OCI-LY1 (cell line): Measurements from ENCODE around the gene RREB1.

ENCODE experiments used
- H2AFZ ChIP-seq: fragments of 200-600 bp; sonication (generic), shearing (Covaris generic); 2 replicates; pipeline ENCODE4 v1.6.0; 2014; ENCODE audit warnings: antibody characterized with exemption, mild to moderate bottlenecking, low read length
- H3F3A ChIP-seq: fragments of 200-600 bp; sonication (generic), shearing (Covaris generic); 2 replicates; pipeline ENCODE4 v1.6.0; 2014; ENCODE audit warnings: mild to moderate bottlenecking, antibody characterized with exemption, low read length, moderate library complexity; ENCODE audit not compliant: insufficient read depth
- H3K27ac ChIP-seq: fragments of 200-600 bp; sonication (generic); 2 replicates; pipeline ENCODE4 v1.5.1; 2014; ENCODE audit warnings: low read length, mixed run types, mild to moderate bottlenecking, low read depth; ENCODE audit not compliant: poor library complexity, severe bottlenecking
- H3K27me3 ChIP-seq: fragments of 200-600 bp; sonication (generic); 2 replicates; pipeline ENCODE4 v1.6.0; 2014; ENCODE audit warnings: antibody characterized with exemption, mild to moderate bottlenecking, low read length, moderate library complexity; ENCODE audit not compliant: insufficient read depth
- H3K36me3 ChIP-seq: fragments of 200-600 bp; sonication (generic); 2 replicates; pipeline ENCODE4 v1.6.1; 2014; ENCODE audit warnings: mild to moderate bottlenecking, antibody characterized with exemption, low read length, moderate library complexity, mixed read lengths; ENCODE audit not compliant: insufficient read depth
- H3K4me1 ChIP-seq: fragments of 200-600 bp; sonication (generic); 2 replicates; pipeline ENCODE4 v1.5.1; 2014; ENCODE audit warnings: mild to moderate bottlenecking, low read length, moderate library complexity; ENCODE audit not compliant: insufficient read depth, severe bottlenecking
- H3K4me2 ChIP-seq: fragments of 200-600 bp; sonication (generic), shearing (Covaris generic); 2 replicates; pipeline ENCODE4 v1.6.1; 2014; ENCODE audit warnings: low read length
- H3K4me3 ChIP-seq: fragments of 200-600 bp; sonication (generic); 2 replicates; pipeline ENCODE4 v1.5.1; 2014; ENCODE audit warnings: low read length, low read depth, mild to moderate bottlenecking, mixed read lengths; ENCODE audit not compliant: poor library complexity, severe bottlenecking
- H3K79me2 ChIP-seq: fragments of 200-600 bp; shearing (Covaris generic); 2 replicates; pipeline ENCODE4 v1.6.1; 2016; ENCODE audit warnings: mixed run types, low read length, mixed read lengths; ENCODE audit not compliant: insufficient read depth
- H3K9ac ChIP-seq: fragments of 200-600 bp; sonication (generic), shearing (Covaris generic); 2 replicates; pipeline ENCODE4 v1.6.1; 2014; ENCODE audit warnings: mild to moderate bottlenecking, low read length, mixed read lengths
- H3K9me2 ChIP-seq: fragments of 200-600 bp; sonication (generic), shearing (Covaris generic); 2 replicates; pipeline ENCODE4 v1.6.1; 2014; ENCODE audit warnings: low read depth, mild to moderate bottlenecking, low read length, mixed read lengths
- H3K9me3 ChIP-seq: fragments of 200-600 bp; shearing (Covaris generic); 2 replicates; pipeline ENCODE4 v1.6.1; 2014; ENCODE audit warnings: low read length, mixed read lengths
- H4K20me1 ChIP-seq: fragments of 200-600 bp; sonication (generic), shearing (Covaris generic); 2 replicates; pipeline ENCODE4 v1.6.0; 2016; ENCODE audit warnings: mild to moderate bottlenecking, low read length; ENCODE audit not compliant: insufficient read depth
- EZH2 ChIP-seq: fragments of 200-600 bp; sonication (generic), shearing (Covaris generic); IDR thresholded peaks from 2 replicates; pipeline ENCODE4 v1.8.0; 2017; ENCODE audit warnings: borderline replicate concordance, mixed run types, mild to moderate bottlenecking, antibody characterized with exemption, low read length, moderate library complexity, mixed read lengths
- TF ChIP-seq, protein P1 (sequence below): fragments of 200-600 bp; sonication (generic), shearing (Covaris generic); IDR thresholded peaks from 2 replicates; pipeline ENCODE4 v1.5.1; 2017; ENCODE audit warnings: mild to moderate bottlenecking, antibody characterized with exemption, low read length, moderate library complexity, mixed read lengths

The RREB1 gene

DNA sequence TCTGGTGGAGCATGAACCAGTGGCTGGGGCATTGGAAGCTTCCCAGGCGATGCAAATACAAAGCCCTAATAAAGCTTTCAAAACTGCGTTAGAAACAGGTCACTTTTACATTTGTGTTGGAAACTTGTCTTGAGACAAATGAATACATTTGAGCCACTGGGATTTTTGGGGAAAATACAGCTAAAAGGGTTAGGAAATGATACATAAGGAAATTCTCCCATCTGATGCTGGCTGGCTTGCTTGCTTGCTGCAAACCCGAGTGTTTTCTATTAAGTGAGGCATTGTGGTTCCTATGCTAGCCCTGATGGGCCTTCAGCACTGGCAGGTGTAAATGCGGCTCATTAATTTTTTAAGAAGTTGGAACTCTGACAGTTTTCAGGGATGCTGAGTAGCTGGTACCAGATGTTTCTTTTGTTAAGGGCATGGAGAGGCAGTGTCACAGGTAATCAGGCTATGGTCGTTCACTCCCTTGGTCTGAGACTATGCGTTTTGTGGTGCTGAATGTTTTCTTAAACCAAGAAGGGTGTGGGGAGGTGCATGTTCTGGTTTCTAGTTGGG lies 35.2 kb downstream of the RREB1 start:
- Histone ChIP-seq H3F3A (no peaks in the 10 kb centered on the region), H3K9me2 (no peaks in the 10 kb centered on the region), H3K27ac (no peak overlapping the region), H3K9ac (no peak overlapping the region), H4K20me1 (no peaks in the 10 kb centered on the region), H2AFZ (no peak overlapping the region), H3K4me2 (no peak overlapping the region), H3K4me1 (peaks cover 60% of the 10 kb centered on the region), H3K4me3 (no peak overlapping the region), H3K36me3 (no peaks in the 10 kb centered on the region), H3K9me3 (no peaks in the 10 kb centered on the region), H3K79me2 (0 out of 2 replicates have a peak, but pooled peaks cover 13% of the 10 kb centered on the region), H3K27me3 (0 out of 2 replicates have a peak, but pooled peaks cover 5% of the 10 kb centered on the region)
- TF ChIP-seq, protein P1, sequence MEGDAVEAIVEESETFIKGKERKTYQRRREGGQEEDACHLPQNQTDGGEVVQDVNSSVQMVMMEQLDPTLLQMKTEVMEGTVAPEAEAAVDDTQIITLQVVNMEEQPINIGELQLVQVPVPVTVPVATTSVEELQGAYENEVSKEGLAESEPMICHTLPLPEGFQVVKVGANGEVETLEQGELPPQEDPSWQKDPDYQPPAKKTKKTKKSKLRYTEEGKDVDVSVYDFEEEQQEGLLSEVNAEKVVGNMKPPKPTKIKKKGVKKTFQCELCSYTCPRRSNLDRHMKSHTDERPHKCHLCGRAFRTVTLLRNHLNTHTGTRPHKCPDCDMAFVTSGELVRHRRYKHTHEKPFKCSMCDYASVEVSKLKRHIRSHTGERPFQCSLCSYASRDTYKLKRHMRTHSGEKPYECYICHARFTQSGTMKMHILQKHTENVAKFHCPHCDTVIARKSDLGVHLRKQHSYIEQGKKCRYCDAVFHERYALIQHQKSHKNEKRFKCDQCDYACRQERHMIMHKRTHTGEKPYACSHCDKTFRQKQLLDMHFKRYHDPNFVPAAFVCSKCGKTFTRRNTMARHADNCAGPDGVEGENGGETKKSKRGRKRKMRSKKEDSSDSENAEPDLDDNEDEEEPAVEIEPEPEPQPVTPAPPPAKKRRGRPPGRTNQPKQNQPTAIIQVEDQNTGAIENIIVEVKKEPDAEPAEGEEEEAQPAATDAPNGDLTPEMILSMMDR = no peak
- TF ChIP-seq EZH2 = no peak

- Histone ChIP-seq H3F3A (no peaks in the 10 kb centered on the region), H3K4me2 (no peak overlapping the region), H3K4me1 (peaks cover 60% of the 10 kb centered on the region), H3K9me3 (no peaks in the 10 kb centered on the region), H2AFZ (no peak overlapping the region), H3K4me3 (no peak overlapping the region), H3K36me3 (no peaks in the 10 kb centered on the region), H3K27me3 (0 out of 2 replicates have a peak, but pooled peaks cover 5% of the 10 kb centered on the region), H3K79me2 (0 out of 2 replicates have a peak, but pooled peaks cover 13% of the 10 kb centered on the region), H3K27ac (no peak overlapping the region), H3K9me2 (no peaks in the 10 kb centered on the region), H4K20me1 (no peaks in the 10 kb centered on the region), H3K9ac (no peak overlapping the region)
- TF ChIP-seq, protein P1 = peak; percentile 26; the same call in 1 of the 2 replicates
- TF ChIP-seq EZH2 = no peak
Observed at GRCh38 chr6:7143476-7143974, 35.8 kb downstream of the RREB1 start.

DNA sequence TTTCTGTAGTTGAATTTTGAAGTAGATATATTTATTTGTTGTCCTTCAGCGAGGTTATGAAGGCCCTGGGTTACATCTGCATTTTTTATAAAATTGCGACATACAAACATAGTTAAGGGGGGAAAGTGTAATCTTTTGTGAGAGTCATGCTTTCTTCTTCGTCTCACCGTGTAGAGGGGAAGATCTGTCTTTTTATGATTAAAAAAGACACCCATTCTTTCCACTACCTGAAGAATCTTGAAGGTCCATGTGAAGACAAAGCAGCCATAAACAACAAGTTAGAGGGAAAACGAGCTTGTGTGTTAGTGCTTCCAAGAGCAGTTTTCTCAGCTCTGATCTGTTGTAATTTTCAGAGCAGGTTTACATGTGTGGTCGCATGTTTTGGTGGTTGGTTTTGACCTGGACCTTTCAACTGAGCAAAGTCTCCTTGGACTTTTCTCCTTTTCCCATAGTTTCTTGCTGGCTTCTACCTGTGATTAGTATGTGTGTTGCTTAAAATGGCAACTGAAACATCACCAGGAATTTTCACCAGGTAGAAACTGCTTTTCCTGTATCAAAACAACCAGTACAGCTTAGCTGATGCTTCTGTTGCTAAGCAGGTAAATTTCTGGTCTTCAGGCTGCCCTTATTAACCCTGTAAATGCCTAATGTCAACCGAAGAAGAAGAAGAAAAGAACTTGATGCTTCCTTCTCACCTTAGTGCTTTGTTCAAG lies 37.3 kb downstream of the RREB1 start:
- Histone ChIP-seq H2AFZ (no peak overlapping the region), H3K9me2 (no peaks in the 10 kb centered on the region), H3K4me2 (no peak overlapping the region; the same call in 1 of the 2 replicates), H3K4me1 (peaks cover 60% of the 10 kb centered on the region), H3K27me3 (0 out of 2 replicates have a peak, but pooled peaks cover 5% of the 10 kb centered on the region), H4K20me1 (no peaks in the 10 kb centered on the region), H3K79me2 (0 out of 2 replicates have a peak, but pooled peaks cover 13% of the 10 kb centered on the region), H3K27ac (no peak overlapping the region), H3F3A (no peaks in the 10 kb centered on the region), H3K9me3 (no peaks in the 10 kb centered on the region), H3K9ac (no peak overlapping the region), H3K36me3 (no peaks in the 10 kb centered on the region), H3K4me3 (no peak overlapping the region)
- no peak for TF ChIP-seq EZH2
- TF ChIP-seq, protein P1 = no peak
